Tibial nerve (tissue), 4 donors: ENCODE measurements around the gene LRRC43.

ENCODE experiments used
- CTCF ChIP-seq, 5 experiments: fragments of 200-600 bp in 3 of 5; fragments of 450-650 bp in 2 of 5; sonication (generic) in 3 of 5; IDR thresholded peaks; one replicate each; pipeline ENCODE4 v1.5.1; 2016 to 2019; ENCODE audit warnings: antibody characterized with exemption in 5 of 5, mild to moderate bottlenecking in 3 of 5, moderate library complexity in 2 of 5
- EP300 ChIP-seq, 2 donors: sonication (generic); formaldehyde crosslinking; IDR thresholded peaks; one replicate each; pipeline ENCODE4 v1.6.1; 2017; ENCODE audit warnings: antibody characterized with exemption in 2 of 2, mild to moderate bottlenecking in 1 of 2
- POLR2A ChIP-seq, 2 donors: fragments of 450-650 bp; IDR thresholded peaks; one replicate each; pipeline ENCODE4 v1.6.1; 2017; ENCODE audit warnings: antibody characterized with exemption in 2 of 2, mild to moderate bottlenecking in 2 of 2, moderate library complexity in 2 of 2

DNA sequence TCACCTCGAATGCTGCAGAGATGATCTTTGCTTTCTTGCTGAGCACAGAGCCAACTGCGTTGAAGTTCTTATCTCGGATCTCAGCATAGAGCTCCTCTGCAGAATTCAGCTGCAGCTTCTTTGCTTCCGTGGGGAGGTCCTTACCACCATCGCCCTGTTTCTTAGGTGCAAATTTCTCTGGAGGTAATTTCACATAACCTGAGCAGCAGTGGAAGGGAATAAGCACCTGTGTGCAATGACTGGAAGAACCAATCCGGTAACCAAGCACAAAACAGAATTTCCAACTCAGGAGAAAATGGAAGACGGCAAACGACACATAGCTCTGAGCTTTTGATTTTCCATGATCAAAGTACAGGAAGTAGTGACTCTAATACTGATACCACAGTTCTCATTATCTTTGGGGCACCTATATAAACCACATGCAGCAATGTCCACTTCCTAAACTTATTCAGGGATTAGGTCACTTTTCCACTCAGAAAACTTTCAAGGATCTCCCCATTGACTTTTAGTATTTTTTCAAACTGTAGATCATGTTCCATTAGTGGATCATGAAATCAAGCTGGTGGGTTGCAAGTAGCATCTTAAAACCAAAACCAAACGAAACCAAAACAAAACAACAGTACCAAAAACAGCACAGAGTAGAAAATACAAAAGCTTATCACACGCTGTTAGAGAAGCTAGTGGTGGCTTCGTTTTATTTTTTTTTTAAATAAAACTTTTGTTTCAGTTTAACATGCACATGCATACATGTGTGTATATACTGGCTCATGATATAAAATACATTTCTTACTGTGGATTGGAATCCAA is 61.8 kb downstream of the LRRC43 start:
- TF ChIP-seq CTCF (IDR thresholded peaks at IDR 0.05) (no peak), POLR2A (IDR thresholded peaks at IDR 0.05) (no peak), EP300 (IDR thresholded peaks at IDR 0.05) (no peak)
